ENCODE measurements around the gene NLRP4.

DNA sequence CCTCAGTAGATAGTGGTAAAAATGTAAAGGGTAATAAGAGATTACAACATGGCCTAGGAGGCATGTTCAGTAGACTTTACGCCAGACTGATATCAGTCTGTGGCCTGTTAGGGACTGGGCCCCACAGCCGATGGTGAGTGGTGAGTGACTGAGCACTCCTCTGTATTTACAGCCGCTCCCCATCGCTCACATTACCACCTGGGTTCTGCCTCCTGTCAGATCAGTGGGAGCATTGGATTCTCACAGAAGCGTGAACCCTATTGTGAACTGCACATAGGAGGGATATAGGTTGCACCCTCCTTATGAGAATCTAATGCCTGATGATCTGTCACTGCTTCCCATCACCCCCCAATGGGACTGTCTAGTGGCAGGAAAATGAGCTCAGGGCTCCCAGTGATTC lies 22.4 kb upstream of the NLRP4 start:
- TF ChIP-seq, protein P1, sequence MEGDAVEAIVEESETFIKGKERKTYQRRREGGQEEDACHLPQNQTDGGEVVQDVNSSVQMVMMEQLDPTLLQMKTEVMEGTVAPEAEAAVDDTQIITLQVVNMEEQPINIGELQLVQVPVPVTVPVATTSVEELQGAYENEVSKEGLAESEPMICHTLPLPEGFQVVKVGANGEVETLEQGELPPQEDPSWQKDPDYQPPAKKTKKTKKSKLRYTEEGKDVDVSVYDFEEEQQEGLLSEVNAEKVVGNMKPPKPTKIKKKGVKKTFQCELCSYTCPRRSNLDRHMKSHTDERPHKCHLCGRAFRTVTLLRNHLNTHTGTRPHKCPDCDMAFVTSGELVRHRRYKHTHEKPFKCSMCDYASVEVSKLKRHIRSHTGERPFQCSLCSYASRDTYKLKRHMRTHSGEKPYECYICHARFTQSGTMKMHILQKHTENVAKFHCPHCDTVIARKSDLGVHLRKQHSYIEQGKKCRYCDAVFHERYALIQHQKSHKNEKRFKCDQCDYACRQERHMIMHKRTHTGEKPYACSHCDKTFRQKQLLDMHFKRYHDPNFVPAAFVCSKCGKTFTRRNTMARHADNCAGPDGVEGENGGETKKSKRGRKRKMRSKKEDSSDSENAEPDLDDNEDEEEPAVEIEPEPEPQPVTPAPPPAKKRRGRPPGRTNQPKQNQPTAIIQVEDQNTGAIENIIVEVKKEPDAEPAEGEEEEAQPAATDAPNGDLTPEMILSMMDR (conservative IDR thresholded peaks at IDR 0.05; ENCODE audit: low read depth, low read length), result no peak
- TF ChIP-seq CEBPB (IDR thresholded peaks at IDR 0.05; ENCODE audit: low read depth, low read length), result no peak
- no peak for TF ChIP-seq POLR2A (IDR thresholded peaks at IDR 0.05; ENCODE audit: low read depth, low read length)
- no peak for TF ChIP-seq RFX5 (IDR thresholded peaks at IDR 0.05; ENCODE audit: low read depth, low read length)
- no peak for TF ChIP-seq CHD1 (IDR thresholded peaks at IDR 0.05; ENCODE audit: low read depth, low read length)
- TF ChIP-seq MXI1 (IDR thresholded peaks at IDR 0.05; ENCODE audit: borderline replicate concordance, low read depth, low read length), result no peak
- TF ChIP-seq RAD21 (IDR thresholded peaks at IDR 0.05; ENCODE audit: low read length), result no peak
- no peak for TF ChIP-seq BHLHE40 (IDR thresholded peaks at IDR 0.05; ENCODE audit: low read depth, low read length)
- TF ChIP-seq, protein P2, sequence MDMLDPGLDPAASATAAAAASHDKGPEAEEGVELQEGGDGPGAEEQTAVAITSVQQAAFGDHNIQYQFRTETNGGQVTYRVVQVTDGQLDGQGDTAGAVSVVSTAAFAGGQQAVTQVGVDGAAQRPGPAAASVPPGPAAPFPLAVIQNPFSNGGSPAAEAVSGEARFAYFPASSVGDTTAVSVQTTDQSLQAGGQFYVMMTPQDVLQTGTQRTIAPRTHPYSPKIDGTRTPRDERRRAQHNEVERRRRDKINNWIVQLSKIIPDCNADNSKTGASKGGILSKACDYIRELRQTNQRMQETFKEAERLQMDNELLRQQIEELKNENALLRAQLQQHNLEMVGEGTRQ (IDR thresholded peaks at IDR 0.05; ENCODE audit: low read depth, low read length), result no peak
- no peak for TF ChIP-seq FOS (IDR thresholded peaks at IDR 0.05; ENCODE audit: low read depth, low read length)
- TF ChIP-seq, protein P3, sequence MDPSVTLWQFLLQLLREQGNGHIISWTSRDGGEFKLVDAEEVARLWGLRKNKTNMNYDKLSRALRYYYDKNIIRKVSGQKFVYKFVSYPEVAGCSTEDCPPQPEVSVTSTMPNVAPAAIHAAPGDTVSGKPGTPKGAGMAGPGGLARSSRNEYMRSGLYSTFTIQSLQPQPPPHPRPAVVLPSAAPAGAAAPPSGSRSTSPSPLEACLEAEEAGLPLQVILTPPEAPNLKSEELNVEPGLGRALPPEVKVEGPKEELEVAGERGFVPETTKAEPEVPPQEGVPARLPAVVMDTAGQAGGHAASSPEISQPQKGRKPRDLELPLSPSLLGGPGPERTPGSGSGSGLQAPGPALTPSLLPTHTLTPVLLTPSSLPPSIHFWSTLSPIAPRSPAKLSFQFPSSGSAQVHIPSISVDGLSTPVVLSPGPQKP (IDR thresholded peaks at IDR 0.05; ENCODE audit: borderline replicate concordance, low read depth, low read length), result no peak
- TF ChIP-seq MAZ (IDR thresholded peaks at IDR 0.05; ENCODE audit: borderline replicate concordance, low read depth, low read length), result no peak
- TF ChIP-seq MAFK (IDR thresholded peaks at IDR 0.05; ENCODE audit: low read depth, low read length), result no peak
